GM19240 (cell line): Measurements from ENCODE around the gene RCVRN.

ENCODE experiments used
- DNase-seq: peaks from one replicate; pipeline ENCODE4 v3.0.0; 2011; ENCODE audit warnings: low spot score; ENCODE audit not compliant: insufficient read length

RCVRN gene

DNA sequence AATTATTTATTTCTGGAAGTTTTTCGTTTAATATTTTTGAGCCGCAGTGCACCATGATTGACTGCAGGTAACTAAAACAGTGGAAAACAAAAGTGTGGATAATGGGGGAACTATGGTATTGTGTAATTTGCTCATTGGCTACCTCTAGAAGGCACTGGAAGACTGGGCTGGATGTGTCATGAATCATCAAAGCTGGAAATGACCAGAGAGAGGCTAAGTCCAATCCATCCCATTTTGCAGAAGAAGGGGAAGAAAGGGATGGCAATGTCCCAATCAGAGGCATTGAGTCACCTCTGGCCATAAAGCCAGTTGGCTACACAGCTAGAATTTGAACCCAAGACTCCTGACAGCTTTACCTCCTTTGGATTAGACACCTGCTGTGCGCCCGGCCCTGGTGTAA is 50.0 kb downstream of the RCVRN start:
- no peak for DNase-seq

DNA sequence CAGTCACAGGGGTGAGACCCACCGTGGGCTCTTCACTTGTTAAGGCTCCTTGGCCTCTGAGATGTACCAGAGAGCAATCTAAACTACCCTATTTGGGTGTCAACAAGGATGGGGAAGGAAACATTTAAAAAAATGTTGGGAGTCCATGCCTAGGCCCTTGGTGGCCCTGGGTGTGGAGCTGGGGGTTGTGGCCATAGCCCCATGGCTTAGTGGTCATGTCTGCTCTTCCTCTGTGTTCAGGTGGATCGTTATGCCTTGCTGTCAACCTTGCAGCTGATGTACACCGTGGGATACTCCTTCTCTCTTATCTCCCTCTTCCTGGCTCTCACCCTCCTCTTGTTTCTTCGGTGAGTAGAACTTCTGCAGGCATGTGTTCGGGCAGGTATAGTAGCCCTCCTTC is 50.8 kb downstream of the RCVRN start:
- DNase-seq = no peak

DNA sequence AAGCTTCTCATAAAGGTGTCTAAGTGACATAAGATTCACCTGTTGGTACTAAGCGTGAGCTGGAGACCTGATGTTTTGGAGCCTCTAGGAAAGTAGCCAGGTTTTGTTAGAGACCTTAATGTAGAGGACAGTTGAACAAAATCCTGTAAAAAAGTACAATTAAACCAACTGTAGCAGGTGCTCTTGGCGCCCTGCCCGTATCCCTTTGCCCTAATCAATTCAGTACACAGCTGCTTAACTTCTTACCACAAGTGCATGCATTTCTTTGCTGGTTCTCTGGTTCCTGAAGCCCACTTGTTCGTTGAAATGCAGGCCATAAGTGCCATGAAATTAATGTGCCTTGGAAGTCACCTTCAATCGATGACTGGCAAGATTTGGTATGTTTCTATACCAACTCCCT is 54.9 kb downstream of the RCVRN start:
- no peak for DNase-seq
